KG1 (cell line): ENCODE results near the gene TMEM255B.

Experiments
- DNase-seq: peaks from one replicate; lab custom pipeline; 2025; lab: John Stamatoyannopoulos, UW

TMEM255B gene

DNA sequence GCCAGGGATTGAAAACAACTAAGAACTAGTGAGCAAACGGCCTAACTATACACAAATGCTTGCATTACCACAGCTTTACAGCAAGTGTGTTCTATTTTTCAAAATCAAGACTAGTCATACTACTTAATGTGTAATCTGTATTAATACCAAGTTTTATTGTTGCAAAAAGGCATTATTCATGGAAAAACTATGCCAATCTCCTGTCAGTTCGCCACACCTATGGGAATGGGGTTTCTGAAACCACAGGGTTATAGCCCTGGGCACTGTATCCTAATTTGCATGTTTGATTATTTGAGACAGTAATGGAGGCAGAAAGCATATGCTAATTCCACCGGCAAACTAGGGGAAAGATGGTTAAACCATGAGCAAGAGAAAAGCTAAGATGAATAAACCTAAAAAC lies 90.5 kb downstream of the TMEM255B start:
- DNase-seq, result no peak

GRCh38 chr13:113849981-113850721 lies 91.1 kb downstream of the TMEM255B start:
- no peak for DNase-seq

DNA sequence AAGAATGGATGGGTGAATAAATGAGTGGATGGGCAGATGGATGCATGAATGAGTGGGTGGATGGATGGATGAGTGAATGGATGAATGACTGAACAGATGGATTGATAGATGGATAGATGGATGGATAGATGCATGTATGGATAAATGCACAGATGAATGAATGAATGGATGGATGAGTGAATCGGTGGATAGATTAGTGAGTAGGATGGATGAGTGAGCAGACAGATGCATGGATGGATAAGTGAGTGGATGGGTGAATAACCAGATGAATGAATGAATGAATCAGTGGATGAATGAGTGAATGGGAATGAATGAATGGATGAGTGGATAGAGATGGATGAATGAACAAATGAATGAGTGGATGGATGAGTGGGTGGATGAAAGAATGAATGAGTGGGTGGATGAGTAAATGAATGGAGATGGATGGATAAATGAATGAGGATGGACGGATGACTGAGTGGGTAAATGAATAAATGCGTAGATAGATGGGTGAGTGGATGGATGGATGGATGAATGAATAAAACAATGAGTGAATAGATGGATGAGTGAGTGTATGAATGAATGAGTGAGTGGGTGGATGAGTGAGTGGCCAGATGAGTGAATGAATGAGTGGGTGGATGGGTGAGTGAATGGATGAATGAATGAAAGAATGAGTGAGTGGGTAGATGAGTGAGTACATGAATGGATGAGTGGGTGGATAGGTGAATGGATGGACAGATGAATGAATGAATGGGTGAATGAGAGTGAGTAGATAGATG lies 91.9 kb downstream of the TMEM255B start:
- no peak for DNase-seq

DNA sequence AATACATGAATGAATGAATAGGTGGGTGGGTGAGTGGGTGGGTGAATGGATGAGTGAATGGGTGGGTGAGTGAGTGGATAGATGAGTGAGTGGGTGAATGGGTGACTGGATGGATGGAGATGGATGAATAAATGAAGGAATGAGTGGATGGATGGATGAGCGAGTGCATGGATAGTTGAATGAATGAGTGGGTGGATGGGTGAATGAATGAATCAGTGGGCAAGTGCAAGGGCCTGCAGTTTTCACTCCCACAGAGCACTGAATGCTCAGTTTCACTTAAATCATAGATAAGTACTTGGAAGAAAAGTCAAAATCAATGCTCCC lies 92.4 kb downstream of the TMEM255B start:
- no peak for DNase-seq

DNA sequence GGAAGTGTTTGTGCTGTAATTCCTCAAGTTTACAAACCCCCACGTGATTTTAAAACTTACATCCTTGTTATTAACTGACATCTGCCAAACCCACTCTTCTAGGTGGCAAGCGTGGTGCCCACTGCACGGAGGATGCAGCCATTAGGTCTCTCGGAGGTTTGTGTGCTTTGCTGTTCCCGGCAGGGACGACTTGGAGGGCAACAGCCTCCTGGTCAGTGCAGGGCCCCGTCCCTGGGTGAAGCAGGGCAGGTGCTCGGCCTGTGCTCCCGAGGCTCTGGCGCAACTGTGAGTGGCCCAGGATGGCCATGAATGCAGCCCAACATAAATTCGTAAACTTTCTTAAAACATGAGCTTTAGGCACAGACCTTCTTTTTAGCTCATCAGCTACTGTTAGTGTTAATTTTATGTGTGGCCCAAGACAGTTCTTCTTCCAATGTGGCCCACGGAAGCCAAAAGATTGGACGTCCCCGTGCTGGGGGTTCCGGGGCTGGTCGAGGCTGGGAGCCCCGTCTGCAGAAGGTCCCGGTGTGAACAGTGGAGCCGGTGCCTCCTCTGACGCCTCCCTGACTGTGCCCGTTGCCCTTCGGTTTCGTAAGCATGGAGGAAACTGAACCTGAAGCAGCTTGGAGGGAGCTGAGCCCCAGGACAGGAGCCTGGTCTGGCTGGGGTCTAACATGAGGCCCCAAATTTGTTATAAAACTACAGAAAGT lies 93.0 kb downstream of the TMEM255B start:
- DNase-seq, result no peak

DNA sequence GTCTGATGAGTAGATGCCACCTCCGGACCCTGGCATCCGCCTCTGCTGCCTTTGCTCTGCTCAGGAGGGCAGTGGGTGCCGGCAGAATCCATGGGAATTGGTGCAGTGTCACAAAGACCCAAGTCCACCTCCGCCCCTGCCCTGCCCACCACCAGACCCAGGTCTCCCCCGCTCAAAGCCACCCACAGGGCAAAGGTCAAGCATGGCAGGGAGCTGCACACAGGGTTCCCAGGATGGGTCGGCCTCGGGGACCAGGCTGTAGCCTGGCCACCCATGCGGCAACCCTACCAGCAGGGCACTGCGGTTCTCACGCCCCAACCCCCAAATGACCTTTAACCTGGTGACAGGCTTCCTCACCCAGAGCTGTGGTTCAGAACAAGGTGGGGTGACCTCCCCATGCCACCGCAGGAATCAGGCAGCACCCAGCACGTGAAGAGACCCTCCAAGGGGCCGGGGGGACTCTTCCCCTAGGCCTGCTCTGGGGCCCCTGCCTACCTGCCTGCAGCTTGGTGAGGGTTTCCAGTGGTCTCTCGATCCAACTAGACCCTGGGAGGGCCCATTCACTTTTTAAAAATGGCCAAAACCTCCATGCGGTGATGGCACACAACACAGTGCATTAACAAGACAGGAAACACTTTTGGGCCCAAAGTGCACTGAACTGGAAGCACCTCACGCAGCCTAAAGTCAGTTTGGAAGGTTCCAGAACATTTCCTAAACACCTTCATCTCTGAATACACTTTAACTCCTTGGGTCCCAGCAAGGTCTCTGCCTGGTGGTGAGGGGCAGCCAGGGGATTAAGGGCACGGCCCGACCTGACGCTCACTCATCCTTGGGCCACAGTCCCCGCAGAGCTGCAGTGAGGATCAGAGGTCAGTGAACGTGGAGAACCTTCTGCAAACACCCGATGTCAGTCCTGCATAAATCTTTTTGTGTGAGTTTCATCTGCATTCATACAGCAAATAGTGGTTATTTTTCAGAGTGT lies 93.8 kb downstream of the TMEM255B start:
- no peak for DNase-seq

- DNase-seq, result no peak
Observed at GRCh38 chr13:113853518-113854237, 94.7 kb downstream of the TMEM255B start.

GRCh38 chr13:113854238-113855011 lies 95.4 kb downstream of the TMEM255B start:
- DNase-seq, result no peak

DNA sequence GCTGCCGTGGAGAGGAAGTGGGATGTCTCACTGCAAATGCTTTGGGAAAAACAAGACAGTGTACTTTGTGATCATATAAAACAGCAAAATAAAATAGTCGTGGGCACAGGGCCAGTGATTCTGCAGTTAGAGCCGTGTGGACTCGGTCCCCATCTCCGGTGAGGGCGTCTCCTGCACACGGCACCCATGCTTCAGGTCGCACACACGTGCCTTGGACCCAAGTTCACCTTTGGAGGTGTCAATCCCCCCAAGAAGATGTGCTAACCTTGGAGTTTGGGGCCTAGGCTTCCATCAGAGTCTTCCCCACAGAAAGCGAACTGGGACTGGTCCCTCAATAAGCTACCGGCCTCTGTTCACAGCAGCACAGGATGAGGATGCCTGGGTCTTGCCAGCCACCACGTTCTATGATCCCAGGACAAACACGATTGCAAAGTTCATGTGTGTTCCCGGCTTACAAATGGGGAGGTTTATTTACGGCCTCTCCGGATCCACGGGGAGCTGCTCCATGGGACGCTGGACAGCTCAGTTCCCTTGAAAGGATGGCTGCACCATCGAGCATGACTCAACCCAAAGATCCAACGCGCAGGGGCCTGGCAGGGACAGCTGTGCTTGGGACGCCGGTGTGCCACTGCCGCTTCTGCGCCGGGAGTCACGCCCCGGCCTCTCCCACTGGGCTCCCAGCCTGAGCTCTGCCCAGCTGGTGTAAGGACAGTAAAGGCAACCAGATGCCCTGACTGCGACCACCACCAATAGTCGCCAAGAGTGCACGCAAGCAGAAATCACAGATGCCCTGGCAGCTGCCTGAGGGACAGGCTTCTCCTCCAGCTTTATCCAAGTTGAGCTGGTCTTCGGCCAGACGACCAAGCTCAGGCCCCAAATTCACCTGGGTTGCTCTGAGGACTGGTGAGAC lies 96.2 kb downstream of the TMEM255B start:
- DNase-seq, result no peak

GRCh38 chr13:113855931-113856715 lies 97.1 kb downstream of the TMEM255B start:
- DNase-seq, result no peak

GRCh38 chr13:113856716-113857065 lies 97.7 kb downstream of the TMEM255B start:
- no peak for DNase-seq

- DNase-seq, result no peak
Observed at GRCh38 chr13:113857531-113858195, 98.6 kb downstream of the TMEM255B start.

DNA sequence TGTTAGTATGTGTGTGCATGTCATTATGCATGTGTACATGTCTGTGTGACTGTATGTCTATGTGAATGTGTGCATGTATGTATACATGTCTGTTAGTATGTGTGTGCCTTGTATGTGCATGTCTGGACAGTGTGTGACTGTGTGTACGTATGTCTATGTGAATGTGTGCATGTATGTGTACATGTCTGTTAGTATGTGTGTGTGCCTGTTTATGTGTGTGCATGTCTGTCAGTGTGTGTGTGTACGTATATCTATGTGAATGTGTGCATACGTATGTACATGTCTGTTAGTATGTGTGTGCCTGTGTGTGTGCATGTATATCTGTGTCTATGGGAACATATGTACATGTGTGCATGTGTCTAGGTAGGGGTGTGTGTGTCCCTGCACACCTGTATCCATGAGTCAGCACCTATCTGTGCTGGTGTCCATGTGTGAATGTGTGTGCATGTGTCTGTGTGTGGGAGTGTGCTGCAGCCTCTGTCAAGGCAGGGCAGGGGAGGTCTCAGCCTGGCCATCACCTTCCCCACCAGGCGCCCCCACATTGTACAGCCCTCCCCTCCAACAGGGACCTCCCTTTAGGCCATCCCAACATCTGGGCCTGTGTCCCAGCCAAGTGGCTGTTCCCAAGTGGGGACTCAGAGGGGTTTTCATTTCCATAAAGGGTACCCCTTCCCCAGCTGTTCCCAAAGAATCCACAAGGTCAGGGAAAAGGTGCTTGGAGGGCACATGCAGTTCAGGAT lies 100.5 kb downstream of the TMEM255B start:
- no peak for DNase-seq

- no peak for DNase-seq
Observed at GRCh38 chr13:113860051-113860664, 101.1 kb downstream of the TMEM255B start.

GRCh38 chr13:113860665-113861432 lies 101.8 kb downstream of the TMEM255B start:
- no peak for DNase-seq

DNA sequence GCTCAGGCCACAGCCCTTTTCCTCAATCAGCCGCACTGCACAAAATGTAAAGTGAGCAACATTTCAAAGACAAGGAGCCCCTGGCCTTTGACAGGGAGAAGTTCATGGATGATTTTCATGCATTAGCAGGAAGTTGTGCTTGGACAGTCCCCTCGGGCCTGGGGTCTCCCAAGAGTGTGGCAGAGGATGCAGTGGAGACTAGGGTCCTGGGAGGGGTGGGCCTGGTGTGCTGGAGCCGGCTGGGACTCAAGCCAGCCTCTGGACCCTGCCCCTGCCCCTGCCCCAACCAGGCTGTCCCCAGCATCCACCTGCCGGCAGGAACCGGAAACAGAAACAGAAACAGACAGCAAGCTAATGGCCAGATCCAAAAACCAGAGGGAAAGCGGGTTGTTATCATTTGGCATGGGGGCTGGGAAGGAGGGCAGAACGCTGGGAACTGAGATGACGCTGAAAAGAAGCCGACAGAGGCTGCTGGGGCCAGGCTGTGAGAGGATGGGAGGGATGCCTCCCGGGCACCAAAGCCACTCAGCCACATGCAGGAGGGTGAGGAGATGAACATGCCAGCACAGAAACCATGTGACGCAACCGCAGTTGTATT lies 102.5 kb downstream of the TMEM255B start:
- no peak for DNase-seq
